ENCODE data around the gene TAL1.

Gene TAL1

GRCh38 chr1:47235806-47236205 lies 3.8 kb upstream of the TAL1 start:
- ATAC-seq, result no peak
- no peak for TF ChIP-seq PPARA (CRISPR knock-in tag; IDR thresholded peaks at IDR 0.05; ENCODE audit: borderline replicate concordance)
- TF ChIP-seq BACH2 (CRISPR knock-in tag; IDR thresholded peaks at IDR 0.05; ENCODE audit: borderline replicate concordance), result no peak
- no peak for TF ChIP-seq CSRNP3 (CRISPR knock-in tag; IDR thresholded peaks at IDR 0.05)
- no peak for TF ChIP-seq GLIS3 (CRISPR knock-in tag; IDR thresholded peaks at IDR 0.05)

GRCh38 chr1:47235241-47235681 lies 3.2 kb upstream of the TAL1 start:
- no peak for ATAC-seq
- TF ChIP-seq TOX (CRISPR knock-in tag; IDR thresholded peaks at IDR 0.05; ENCODE audit: borderline replicate concordance) (no peak), ISL1 (CRISPR knock-in tag; IDR thresholded peaks at IDR 0.05) (no peak), TSHZ2 (CRISPR knock-in tag; IDR thresholded peaks at IDR 0.05) (no peak), ZFP30 (CRISPR knock-in tag; IDR thresholded peaks at IDR 0.05) (no peak), PPARA (CRISPR knock-in tag; IDR thresholded peaks at IDR 0.05; ENCODE audit: borderline replicate concordance) (no peak), RARB (CRISPR knock-in tag; IDR thresholded peaks at IDR 0.05) (no peak), ZNF8 (CRISPR knock-in tag; IDR thresholded peaks at IDR 0.05) (no peak), PATZ1 (CRISPR knock-in tag; IDR thresholded peaks at IDR 0.05; ENCODE audit: borderline replicate concordance) (no peak), CREB5 (CRISPR knock-in tag; IDR thresholded peaks at IDR 0.05; ENCODE audit: low read depth) (no peak)

GRCh38 chr1:47233186-47233585 lies 1.2 kb upstream of the TAL1 start:
- no peak for TF ChIP-seq RARB (CRISPR knock-in tag; IDR thresholded peaks at IDR 0.05)
- no peak for TF ChIP-seq TSHZ2 (CRISPR knock-in tag; IDR thresholded peaks at IDR 0.05)
- TF ChIP-seq ZFP3 (CRISPR knock-in tag; IDR thresholded peaks at IDR 0.05), result no peak
- no peak for TF ChIP-seq TCF4 (CRISPR knock-in tag; IDR thresholded peaks at IDR 0.05; ENCODE audit: borderline replicate concordance)
- no peak for TF ChIP-seq PPARA (CRISPR knock-in tag; IDR thresholded peaks at IDR 0.05; ENCODE audit: borderline replicate concordance)
- no peak for TF ChIP-seq CSRNP3 (CRISPR knock-in tag; IDR thresholded peaks at IDR 0.05)
- no peak for TF ChIP-seq SNAI2 (CRISPR knock-in tag; IDR thresholded peaks at IDR 0.05)
- TF ChIP-seq CREB5 (CRISPR knock-in tag; IDR thresholded peaks at IDR 0.05; ENCODE audit: low read depth), result no peak
- no peak for TF ChIP-seq CSDC2 (CRISPR knock-in tag; IDR thresholded peaks at IDR 0.05)
- TF ChIP-seq ZNF8 (CRISPR knock-in tag; IDR thresholded peaks at IDR 0.05), result no peak
- TF ChIP-seq TOX (CRISPR knock-in tag; IDR thresholded peaks at IDR 0.05; ENCODE audit: borderline replicate concordance), result no peak
- TF ChIP-seq ZFP30 (CRISPR knock-in tag; IDR thresholded peaks at IDR 0.05), result no peak
- TF ChIP-seq ZNF70 (CRISPR knock-in tag; IDR thresholded peaks at IDR 0.05), result no peak
- no peak for ATAC-seq
